Stimulated activated naive CD8-positive, alpha-beta T cell treated with anti-CD3 and anti-CD28 coated beads, Interleukin-15, Interleukin-2, amounts not matched to agents 100 U/mL and 50 U/mL, for 24 hours (primary cell): ENCODE measurements around the gene RRP12.

Experiments
- ATAC-seq: fragments of 150-1000 bp; cut with Tn5 transposase; one replicate; pipeline ENCODE4 v1.10.0; 2021
- DNase-seq: peaks from one replicate; pipeline ENCODE4 v3.0.0; 2021

RRP12 gene

GRCh38 chr10:97334370-97335175 is 66.6 kb downstream of the RRP12 start, which contains the start of gene FRAT2:
FRAT2 (minus strand) TSS chr10:97334729; CDS start chr10:97334572, 157 bp downstream.
- DNase-seq (peak; percentile 88), ATAC-seq (peak; percentile 83)

DNA sequence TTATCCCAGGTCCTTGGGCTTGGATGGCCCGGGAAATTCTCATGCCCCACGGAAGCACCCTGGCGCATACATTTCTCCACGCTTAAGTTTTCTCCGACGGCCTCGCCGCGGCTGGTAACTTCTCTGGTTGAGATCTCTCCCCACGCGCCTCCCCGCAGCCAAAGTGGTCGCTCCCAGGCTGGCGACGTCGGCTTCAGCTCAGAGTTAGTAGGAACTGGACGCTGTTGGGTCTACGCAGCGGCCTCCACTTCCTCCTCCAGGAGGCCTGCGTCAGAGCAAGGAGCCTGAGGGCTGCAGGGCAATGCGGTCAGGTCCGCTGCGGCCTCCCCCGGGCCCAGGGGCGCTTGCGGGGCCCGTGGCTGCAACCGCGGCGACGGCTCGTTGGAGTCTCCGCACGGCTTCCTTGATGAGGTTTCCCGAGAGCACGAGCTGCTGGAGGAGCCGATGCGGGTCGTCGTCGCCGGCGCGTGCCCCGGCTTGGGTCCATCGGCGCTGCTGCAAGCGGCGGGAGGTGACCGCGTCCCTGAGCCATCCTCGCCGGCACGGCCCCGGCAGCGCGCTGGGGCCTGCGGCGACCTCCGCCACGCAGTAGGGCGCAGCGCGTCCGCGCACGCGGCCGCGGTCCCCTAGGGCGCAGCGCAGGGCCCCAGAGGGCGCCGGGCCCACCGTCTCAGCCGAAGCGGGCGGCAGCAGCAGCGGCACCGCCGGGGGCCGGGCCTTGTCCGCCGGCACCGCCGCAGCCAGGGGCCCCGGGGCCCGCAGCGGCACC is 67.4 kb downstream of the RRP12 start:
- DNase-seq (peak; percentile 49), ATAC-seq (peak; percentile 49)

DNA sequence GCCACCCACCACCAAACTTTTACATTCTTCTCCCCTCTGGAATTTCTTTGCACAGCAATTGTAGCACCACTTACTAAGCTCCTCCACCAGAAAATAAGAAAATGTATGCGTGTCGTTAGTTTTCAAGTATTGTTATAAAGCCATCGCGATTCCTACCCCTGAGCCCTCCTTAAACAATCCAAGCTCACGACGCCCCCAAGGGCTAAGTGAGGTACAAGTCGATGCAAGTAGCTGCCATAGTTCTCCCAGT is 67.9 kb downstream of the RRP12 start:
- no peak for ATAC-seq
- DNase-seq, result no peak

- ATAC-seq, result no peak
- no peak for DNase-seq
Observed at GRCh38 chr10:97332591-97333350, 68.4 kb downstream of the RRP12 start.

DNA sequence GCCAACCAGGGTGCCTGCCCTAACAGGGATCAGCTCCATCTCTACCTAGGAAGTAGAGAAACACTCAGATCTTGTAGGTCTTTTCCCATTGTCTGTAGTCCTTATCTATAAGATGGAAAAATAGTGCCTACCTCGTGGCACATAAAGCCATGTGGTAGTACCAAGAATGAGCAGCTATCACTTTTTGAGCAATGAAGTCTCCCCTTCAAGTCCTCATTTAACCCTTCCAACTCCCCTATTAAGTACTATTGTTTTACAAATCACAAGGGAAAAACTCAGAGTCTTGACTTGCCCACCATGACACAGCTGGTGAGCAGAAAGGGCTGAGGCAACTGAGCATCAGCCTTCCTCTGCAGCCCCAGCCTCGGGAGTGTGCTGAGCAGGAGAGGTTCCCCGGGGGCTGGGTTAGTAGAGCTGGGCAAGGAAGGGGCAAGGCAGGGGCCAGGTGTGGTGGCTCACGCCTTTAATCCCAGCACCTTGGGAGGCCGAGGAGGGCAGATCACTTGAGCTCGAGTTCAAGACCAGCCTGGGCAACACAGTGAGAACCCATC is 69.9 kb downstream of the RRP12 start:
- no peak for DNase-seq
- ATAC-seq, result no peak

DNA sequence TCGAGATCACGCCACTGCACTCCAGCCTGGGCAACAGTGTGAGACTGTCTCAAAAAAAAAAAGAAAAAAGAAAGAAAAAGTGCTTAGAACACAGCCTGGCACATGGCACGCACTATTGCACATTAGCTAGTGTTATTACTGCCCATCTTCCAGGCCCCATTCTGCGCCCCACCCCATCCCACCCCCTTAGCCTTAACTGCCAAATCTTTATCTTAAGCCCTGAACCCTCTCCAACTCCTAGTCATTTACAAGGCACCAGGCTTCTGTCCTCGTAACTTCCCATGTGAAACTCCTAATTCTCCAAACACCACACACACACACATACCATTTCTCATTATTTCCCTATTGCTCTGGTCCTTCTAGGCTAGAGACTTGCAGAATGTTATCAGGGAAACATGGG is 71.4 kb downstream of the RRP12 start:
- no peak for ATAC-seq

GRCh38 chr10:97328646-97329453 is 72.3 kb downstream of the RRP12 start:
- ATAC-seq, result peak; percentile 24
- DNase-seq, result no peak

More for the DNA sequence above, 71.4 kb downstream of the RRP12 start:
- no peak for DNase-seq

- no peak for DNase-seq
- ATAC-seq, result no peak
Observed at GRCh38 chr10:97327348-97328294, 73.5 kb downstream of the RRP12 start.

GRCh38 chr10:97325754-97326153 is 75.4 kb downstream of the RRP12 start:
- no peak for ATAC-seq

GRCh38 chr10:97323501-97323900 is 77.6 kb downstream of the RRP12 start:
- ATAC-seq (no peak), DNase-seq (no peak)

More at GRCh38 chr10:97325754-97326153, 75.4 kb downstream of the RRP12 start:
- DNase-seq, result no peak

GRCh38 chr10:97321804-97322190 is 79.3 kb downstream of the RRP12 start:
- ATAC-seq (no peak), DNase-seq (no peak)

DNA sequence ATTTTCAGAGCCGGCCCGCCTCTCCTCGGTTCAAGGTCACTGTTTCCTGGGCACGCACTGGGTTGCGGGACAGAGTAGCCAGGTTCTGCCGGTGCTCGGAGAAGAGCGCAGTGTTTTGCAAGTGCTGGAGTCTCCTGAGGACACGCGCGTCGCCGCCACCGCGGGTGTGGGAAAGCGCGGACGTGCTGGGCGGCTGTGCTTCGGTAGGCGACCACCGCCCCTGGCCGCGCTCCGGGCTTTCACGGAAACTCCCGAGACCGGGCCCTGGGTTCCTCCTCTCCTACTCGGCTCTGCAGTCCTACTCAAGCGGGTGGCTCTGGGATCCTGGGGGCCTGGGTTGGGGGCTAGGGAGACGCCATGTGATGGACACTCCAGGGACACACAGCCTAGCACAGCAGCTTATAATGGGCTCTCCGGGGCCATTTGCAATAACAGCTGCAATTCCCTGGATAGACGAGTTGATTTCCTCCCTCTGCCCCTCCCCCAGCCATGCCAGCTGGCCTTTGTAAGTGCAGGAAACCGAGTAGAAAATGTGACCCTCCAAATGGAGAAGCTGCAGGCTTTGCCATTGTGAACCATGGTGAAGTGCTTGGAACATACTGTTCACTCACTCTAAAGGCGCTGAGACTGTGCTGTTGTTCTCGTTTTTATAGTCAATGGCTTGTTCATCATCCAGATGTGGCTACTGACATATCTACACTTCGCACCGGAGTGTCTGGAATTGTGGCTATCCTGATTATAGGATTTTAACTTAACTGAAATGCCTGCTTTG is 79.9 kb downstream of the RRP12 start:
- DNase-seq (peak; percentile 20), ATAC-seq (no peak)

DNA sequence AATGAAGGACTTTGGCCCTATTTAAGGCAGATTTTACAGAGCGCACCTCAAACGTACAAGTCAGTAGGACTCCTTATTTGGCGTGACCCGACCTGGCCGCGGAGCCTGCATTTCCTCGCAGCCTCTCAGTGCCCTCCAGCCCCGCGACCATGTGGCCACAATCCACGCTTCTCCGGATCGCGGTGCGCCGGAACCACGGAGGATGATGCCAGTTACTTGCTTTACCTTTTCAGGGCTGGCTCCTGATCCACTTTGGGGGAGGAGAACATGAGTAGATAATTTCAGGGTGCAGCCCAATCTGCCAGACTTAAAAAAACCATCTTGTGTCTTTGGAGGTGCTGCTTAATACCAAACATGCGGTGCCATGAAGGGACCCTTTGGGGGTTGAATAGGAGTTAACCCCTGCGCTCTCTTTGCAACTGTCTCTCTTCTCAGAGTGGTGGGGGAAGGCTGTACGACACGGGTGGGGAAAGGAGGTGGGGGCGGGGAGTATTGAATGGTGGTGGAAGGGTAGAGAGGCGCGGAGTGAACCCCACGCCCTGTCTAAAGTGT is 80.6 kb downstream of the RRP12 start:
- ATAC-seq, result no peak
- peak; percentile 48 for DNase-seq

DNA sequence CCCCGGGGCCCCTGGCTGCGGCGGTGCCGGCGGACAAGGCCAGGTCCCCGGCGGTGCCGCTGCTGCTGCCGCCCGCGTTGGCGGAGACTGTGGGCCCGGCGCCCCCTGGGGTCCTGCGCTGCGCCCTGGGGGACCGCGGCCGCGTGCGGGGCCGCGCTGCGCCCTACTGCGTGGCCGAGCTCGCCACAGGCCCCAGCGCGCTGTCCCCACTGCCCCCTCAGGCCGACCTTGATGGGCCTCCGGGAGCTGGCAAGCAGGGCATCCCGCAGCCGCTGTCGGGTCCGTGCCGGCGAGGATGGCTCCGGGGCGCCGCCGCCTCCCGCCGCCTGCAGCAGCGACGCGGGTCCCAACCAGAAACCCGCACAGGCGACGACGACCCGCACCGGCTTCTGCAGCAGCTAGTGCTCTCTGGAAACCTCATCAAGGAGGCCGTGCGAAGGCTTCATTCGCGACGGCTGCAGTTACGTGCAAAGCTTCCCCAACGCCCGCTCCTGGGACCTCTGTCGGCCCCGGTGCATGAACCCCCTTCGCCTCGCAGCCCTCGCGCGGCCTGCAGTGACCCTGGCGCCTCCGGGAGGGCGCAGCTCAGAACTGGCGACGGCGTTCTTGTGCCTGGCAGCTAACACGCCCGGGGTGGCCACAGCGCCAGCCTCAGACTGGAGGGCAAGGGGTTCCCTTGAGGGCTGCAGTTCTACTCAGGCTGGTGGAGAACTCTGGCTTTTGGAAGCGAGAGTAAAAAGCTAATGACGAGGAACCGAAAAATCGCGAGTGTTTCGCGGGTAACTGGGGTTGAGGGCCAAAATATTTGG is 81.3 kb downstream of the RRP12 start:
- ATAC-seq, result peak; percentile 68
- DNase-seq, result peak; percentile 71

DNA sequence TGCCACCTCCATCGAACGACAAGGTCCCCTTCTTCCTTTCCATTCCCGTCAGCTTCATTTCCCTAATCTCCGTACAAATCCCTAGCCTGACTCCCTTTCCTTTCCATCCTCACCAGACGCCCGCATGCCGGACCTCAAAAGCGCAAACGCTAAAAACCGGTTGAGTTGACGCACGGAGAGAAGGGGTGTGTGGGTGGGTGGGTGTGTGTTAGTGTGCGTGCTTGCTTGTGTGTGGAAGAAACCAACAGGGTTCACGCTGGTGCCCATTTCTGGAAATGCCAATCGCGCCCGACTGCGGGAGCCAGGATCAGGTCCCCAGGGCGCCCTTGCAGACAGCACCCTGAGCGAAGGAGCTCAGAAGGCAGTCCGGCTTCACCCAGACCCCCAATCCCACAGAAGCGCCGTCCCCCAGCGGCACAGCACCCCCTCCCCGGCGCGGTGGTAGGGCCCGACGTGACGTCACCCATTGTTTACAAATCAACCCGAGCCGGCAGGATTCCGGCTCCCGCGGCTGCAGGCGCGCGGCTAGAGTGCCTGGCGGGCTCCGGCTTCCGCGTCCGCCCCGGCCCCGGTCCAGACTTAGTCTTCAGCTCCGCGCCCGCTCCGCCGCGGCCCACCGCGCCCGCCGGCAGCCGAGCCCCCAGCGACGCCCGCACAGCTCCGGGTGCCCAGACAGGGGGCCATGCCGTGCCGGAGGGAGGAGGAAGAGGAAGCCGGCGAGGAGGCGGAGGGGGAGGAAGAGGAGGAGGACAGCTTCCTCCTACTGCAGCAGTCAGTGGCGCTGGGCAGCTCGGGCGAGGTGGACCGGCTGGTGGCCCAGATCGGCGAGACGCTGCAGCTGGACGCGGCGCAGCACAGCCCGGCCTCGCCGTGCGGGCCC is 82.1 kb downstream of the RRP12 start, which contains the start of gene FRAT1:
FRAT1 (plus strand) TSS at position 500 of the 880 bp plus-strand sequence; CDS start at position 683, 183 bp downstream.
- DNase-seq (peak; percentile 90), ATAC-seq (peak; percentile 58)

DNA sequence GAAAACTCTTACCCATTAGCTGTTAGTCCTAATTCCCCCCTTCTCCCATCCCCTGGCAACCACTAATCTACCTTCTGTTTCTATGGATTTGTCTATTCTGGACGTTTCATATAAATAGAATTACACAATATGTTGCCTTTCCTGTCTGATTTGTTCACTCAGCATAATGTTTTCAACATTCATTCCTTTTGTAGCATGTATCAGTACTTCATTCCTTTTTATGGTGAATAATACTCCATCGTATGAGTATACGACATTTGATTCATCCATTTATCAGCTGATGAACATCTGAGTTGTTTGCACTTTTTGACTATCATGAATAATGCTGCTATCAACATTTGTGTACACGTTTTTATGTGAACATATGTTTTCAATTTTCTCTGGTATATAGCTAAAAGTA is 86.5 kb downstream of the RRP12 start:
- DNase-seq, result no peak
- ATAC-seq, result no peak

DNA sequence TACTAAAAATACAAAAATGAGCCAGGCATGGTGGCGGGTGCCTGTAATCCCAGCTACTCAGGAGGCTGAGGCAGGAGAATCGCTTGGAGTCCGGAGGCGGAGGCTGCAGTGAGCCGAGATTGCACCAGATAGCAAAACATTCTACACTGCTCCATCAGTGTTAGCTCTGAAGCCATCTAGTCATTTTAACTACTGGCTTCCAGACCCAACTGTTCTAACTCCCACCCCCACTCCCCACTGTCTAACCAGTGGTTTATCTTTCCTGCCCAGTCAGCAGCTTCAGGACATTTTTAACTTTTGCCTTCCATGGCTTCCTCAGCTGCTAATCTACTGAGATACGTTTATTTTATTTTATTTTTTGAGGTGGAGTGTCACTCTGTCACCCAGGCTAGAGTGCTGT is 88.2 kb downstream of the RRP12 start:
- no peak for ATAC-seq
- no peak for DNase-seq
